GM12872 (cell line): ENCODE measurements around the gene KRT72.

Experiments
- CTCF ChIP-seq: IDR thresholded peaks from 3 replicates; pipeline ENCODE4 v1.5.1; 2011; ENCODE audit warnings: low read depth, mild to moderate bottlenecking, low read length, moderate library complexity; ENCODE audit not compliant: insufficient read depth

KRT72 gene

GRCh38 chr12:52612431-52613383 lies 11.4 kb upstream of the KRT72 start:
- TF ChIP-seq CTCF: no peak

GRCh38 chr12:52611080-52611468 lies 9.8 kb upstream of the KRT72 start:
- TF ChIP-seq CTCF: no peak

- no peak for TF ChIP-seq CTCF
These were observed 7.8 kb upstream of the KRT72 start for GRCh38 chr12:52608826-52609630.

- no peak for TF ChIP-seq CTCF
These were observed 6.9 kb upstream of the KRT72 start for GRCh38 chr12:52608161-52608560.

GRCh38 chr12:52607314-52607713 lies 6.1 kb upstream of the KRT72 start:
- TF ChIP-seq CTCF: no peak

GRCh38 chr12:52606581-52607218 lies 5.4 kb upstream of the KRT72 start:
- TF ChIP-seq CTCF: no peak

- TF ChIP-seq CTCF: no peak
These were observed 4.8 kb upstream of the KRT72 start for GRCh38 chr12:52606096-52606495.
